Colonic mucosa (tissue), 4 donors: ENCODE results near the gene LBR. TPM values are rescaled to one million over a fixed set of nuclear protein-coding genes. Genes with fewer than 3 reads are reported as not detected.

Experiments used
- DNase-seq: peaks from one replicate; pipeline ENCODE4 v3.0.0-alpha.2; 2020
- H3K27ac ChIP-seq: fragments of 200-600 bp; one replicate; pipeline ENCODE4 v1.8.0; 2021
- H3K27me3 ChIP-seq: fragments of 200-600 bp; one replicate; pipeline ENCODE4 v1.8.0; 2021
- H3K36me3 ChIP-seq: fragments of 200-600 bp; one replicate; pipeline ENCODE4 v1.8.0; 2021
- H3K4me1 ChIP-seq: fragments of 200-600 bp; one replicate; pipeline ENCODE4 v1.8.0; 2021; ENCODE audit warnings: mild to moderate bottlenecking
- H3K4me3 ChIP-seq: fragments of 200-600 bp; one replicate; pipeline ENCODE4 v1.8.0; 2021
- H3K9ac ChIP-seq, 2 donors: one replicate each; pipeline ENCODE4 v1.7.0; 2013; ENCODE audit warnings: control low read depth in 2 of 2, low read depth in 2 of 2, low read length in 2 of 2
- H3K9me3 ChIP-seq: fragments of 200-600 bp; one replicate; pipeline ENCODE4 v1.8.0; 2021
- CTCF ChIP-seq: fragments of 200-600 bp; IDR thresholded peaks from one replicate; pipeline ENCODE4 v1.8.0; 2022; ENCODE audit warnings: antibody characterized with exemption, mild to moderate bottlenecking
- intact Hi-C: fragments of 100-400 bp; cut with DNase I; formaldehyde crosslinking; loops from one replicate; pipeline ENCODE4 v1.14.1; 2022
- total RNA-seq, 2 donors: library from RNA; stranded (reverse); fragmentation: NEBNext Ultra II Directional in 1 of 2; extraction: Animal tissue kit (Norgen Biotek cat#: 25700) in 1 of 2; gene quantifications; one replicate each; pipeline ENCODE4 v1.2.1, GENCODE V29; 2021
- donor health status: healthy.
- donor health status: DM: no; HTN: no; CAD: no.
- donor health status: DM: no; HTN: no; CAD: no.

LBR gene
- total RNA-seq, 2 donors from 2014 or later: 111 to 147 TPM

DNA sequence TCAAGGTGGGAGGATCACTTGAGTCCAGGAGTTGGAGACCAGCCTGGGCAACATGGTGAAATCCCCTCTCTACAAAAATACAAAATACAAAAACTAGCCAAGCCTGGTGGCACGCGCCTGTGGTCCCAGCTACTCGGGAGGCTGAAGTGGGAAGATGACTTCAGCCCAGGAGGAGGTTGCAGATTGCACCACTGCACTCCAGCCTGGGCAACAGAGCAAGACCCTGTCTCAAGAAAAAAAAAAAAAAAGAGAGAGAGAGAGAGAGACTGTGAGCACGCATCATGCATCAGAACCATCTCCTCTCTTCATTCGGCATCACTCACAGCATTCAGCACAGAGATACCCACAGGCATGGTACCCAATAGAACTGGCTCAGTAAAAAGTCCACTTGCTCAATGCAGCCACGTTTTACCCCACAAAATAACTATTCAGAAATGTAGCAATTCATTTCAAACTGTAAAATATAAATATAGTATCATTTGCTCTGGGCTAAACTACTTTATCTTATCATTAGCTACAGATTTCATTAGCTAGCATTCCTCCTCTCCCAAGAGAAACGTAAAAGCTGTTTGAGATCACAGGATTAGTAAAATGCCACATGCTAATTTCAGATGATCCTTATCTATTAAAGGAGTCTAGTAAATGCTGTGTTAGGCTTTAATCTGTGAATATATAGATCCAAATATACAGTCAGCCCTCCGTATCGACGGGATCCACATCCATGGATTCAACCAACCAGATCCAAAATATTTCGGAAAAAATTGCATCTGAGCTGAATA lies 11.7 kb downstream of the LBR start:
- H3K27ac ChIP-seq: no peak overlapping the region
- intact Hi-C loops: no loop called here
- no peaks in the 10 kb centered on the region for H3K36me3 ChIP-seq
- DNase-seq: no peak
- peaks cover 2% of the 10 kb centered on the region for H3K4me1 ChIP-seq
- H3K9me3 ChIP-seq: no peaks in the 10 kb centered on the region
- no peak overlapping the region for H3K9ac ChIP-seq
- TF ChIP-seq CTCF: no peak
- no peaks in the 10 kb centered on the region for H3K27me3 ChIP-seq
- H3K4me3 ChIP-seq: no peak overlapping the region

DNA sequence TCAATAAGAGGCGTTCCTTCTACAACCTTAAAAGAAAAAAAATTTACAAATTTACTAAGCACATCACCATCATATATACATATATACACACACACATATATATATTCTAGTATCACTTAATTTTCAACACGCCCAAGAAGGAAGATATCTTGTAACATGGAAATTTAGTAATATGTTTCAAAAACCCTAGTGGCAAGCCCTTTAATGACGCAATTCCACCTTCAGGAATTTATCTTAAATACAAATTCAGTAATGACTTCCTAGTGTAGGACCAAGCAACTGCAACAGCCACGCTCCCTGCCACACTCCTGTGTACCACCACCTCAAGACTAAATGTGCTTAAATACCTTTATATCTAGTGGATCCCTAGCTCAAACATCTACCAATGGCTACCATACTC lies 12.5 kb downstream of the LBR start:
- DNase-seq: no peak
- intact Hi-C loops: no loop called here
- Histone ChIP-seq H3K9ac (no peak overlapping the region), H3K36me3 (no peaks in the 10 kb centered on the region), H3K9me3 (no peaks in the 10 kb centered on the region), H3K27me3 (no peaks in the 10 kb centered on the region), H3K4me1 (peaks cover 2% of the 10 kb centered on the region), H3K27ac (no peak overlapping the region), H3K4me3 (no peak overlapping the region)
- no peak for TF ChIP-seq CTCF

DNA sequence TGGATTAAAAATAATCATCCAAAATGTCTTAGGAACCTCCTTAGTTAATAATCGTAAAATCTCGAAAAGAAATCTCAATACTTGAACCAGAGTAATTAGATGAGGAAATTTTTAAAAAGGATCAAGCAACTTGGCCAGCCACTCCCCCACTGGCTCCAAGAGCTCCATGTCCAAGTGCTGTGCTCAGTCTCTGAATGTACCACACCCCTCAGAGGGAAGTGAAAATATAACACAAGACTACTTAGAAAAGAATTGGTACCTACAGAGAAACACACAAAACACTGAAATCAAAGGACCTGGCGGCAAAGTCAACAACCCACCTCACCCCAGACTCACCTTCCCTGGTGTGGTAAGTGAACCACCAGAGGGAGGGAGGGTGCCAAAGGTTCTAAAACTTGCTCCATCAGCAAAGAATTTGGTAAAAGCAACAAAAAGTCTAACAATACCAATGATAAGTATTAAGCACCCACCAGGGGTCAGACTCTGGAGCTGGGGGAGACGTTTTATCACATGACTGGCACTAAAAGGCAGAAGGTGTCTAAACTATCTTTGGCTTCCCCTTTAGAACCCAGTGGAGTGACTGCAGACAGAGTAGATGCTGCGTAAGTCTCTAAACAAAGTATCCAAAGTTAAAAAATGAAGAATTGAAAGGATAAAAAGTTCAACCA lies 14.0 kb downstream of the LBR start:
- Histone ChIP-seq H3K4me1 (peaks cover 2% of the 10 kb centered on the region), H3K36me3 (peaks cover 4% of the 10 kb centered on the region)

GRCh38 chr1:225412803-225413351 lies 15.0 kb downstream of the LBR start:
- Histone ChIP-seq H3K4me3 (no peak overlapping the region), H3K4me1 (no peaks in the 10 kb centered on the region), H3K9ac (no peak overlapping the region), H3K27ac (no peak overlapping the region), H3K9me3 (no peaks in the 10 kb centered on the region), H3K36me3 (peaks cover 4% of the 10 kb centered on the region), H3K27me3 (no peaks in the 10 kb centered on the region)
- no peak for TF ChIP-seq CTCF
- no peak for DNase-seq
- intact Hi-C loops: no loop called here

More for the DNA sequence above, 14.0 kb downstream of the LBR start:
- no peak for TF ChIP-seq CTCF
- Histone ChIP-seq H3K4me3 (no peak overlapping the region), H3K9me3 (no peaks in the 10 kb centered on the region), H3K27ac (no peak overlapping the region), H3K27me3 (no peaks in the 10 kb centered on the region), H3K9ac (no peak overlapping the region)
- intact Hi-C loops: no loop called here
- DNase-seq: no peak

- Histone ChIP-seq H3K27me3 (no peaks in the 10 kb centered on the region), H3K27ac (no peak overlapping the region), H3K36me3 (peaks cover 4% of the 10 kb centered on the region), H3K9me3 (no peaks in the 10 kb centered on the region), H3K4me3 (no peak overlapping the region), H3K4me1 (no peaks in the 10 kb centered on the region), H3K9ac (no peak overlapping the region)
- intact Hi-C loops: no loop called here
- DNase-seq: no peak
- TF ChIP-seq CTCF: no peak
Observed at GRCh38 chr1:225412321-225412720, 15.5 kb downstream of the LBR start.
